A673 (cell line): ENCODE results near the gene NTN3. TPM values are rescaled to one million over a fixed set of nuclear protein-coding genes. Genes with fewer than 3 reads are reported as not detected.

Experiments
- BruUV-seq: library from RNA; stranded (reverse); fragments of 400-500 nt; replicated peaks from 2 replicates; lab custom pipeline; 2021; lab: Mats Ljungman, UMichigan
- CTCF ChIA-PET: fragments of 300-600 bp; sonication (Branson Sonifier 250); formaldehyde crosslinking; loops from one replicate; lab custom pipeline; 2022; ENCODE audit warnings: antibody characterized with exemption; lab: Charles Lee
- POLR2A ChIA-PET: fragments of 300-600 bp; sonication (Branson Sonifier 250); formaldehyde crosslinking; loops from one replicate; lab custom pipeline; 2022; ENCODE audit warnings: antibody characterized with exemption; ENCODE audit not compliant: low non-redundant PET; lab: Charles Lee
- DNase-seq: peaks from one replicate; pipeline ENCODE4 v3.0.0-alpha.2; 2015; ENCODE audit warnings: low spot score
- H3K27ac ChIP-seq: fragments of 200-600 bp; sonication (generic); 2 replicates; pipeline ENCODE4 v1.5.1; 2016; ENCODE audit warnings: mixed run types, low read depth, mild to moderate bottlenecking, mixed read lengths, antibody characterized with exemption, low read length; ENCODE audit not compliant: poor library complexity, severe bottlenecking
- H3K27me3 ChIP-seq: fragments of 200-600 bp; sonication (generic); replicated peaks from 2 replicates; pipeline ENCODE4 v1.6.1; 2017; ENCODE audit warnings: mixed run types, low read depth, mild to moderate bottlenecking, mixed read lengths, antibody characterized with exemption, low read length; ENCODE audit not compliant: insufficient read depth, poor library complexity
- H3K36me3 ChIP-seq: fragments of 200-600 bp; sonication (generic); 2 replicates; pipeline ENCODE4 v1.6.1; 2016; ENCODE audit warnings: mixed run types, mild to moderate bottlenecking, mixed read lengths, antibody characterized with exemption, low read length; ENCODE audit not compliant: insufficient read depth, poor library complexity, severe bottlenecking
- H3K4me1 ChIP-seq: fragments of 200-600 bp; sonication (generic); 2 replicates; pipeline ENCODE4 v1.6.1; 2017; ENCODE audit warnings: mixed run types, mild to moderate bottlenecking, mixed read lengths, antibody characterized with exemption, low read length; ENCODE audit not compliant: insufficient read depth, poor library complexity, severe bottlenecking
- H3K4me3 ChIP-seq: fragments of 200-600 bp; sonication (generic); 2 replicates; pipeline ENCODE4 v1.5.1; 2016; ENCODE audit warnings: low read depth, mixed run types, mild to moderate bottlenecking, mixed read lengths, low read length; ENCODE audit not compliant: poor library complexity, severe bottlenecking
- H3K9me3 ChIP-seq: fragments of 200-600 bp; sonication (generic); 2 replicates; pipeline ENCODE4 v1.6.1; 2016; ENCODE audit warnings: mixed run types, low read depth, mild to moderate bottlenecking, mixed read lengths, antibody characterized with exemption, low read length; ENCODE audit not compliant: poor library complexity, severe bottlenecking
- EZH2 ChIP-seq: fragments of 200-600 bp; sonication (generic); IDR thresholded peaks from 2 replicates; pipeline ENCODE4 v1.6.1; 2017; ENCODE audit warnings: borderline replicate concordance, low read depth, mild to moderate bottlenecking, mixed read lengths, antibody characterized with exemption, low read length; ENCODE audit not compliant: poor library complexity, severe bottlenecking
- intact Hi-C: fragments of 100-400 bp; cut with micrococcal nuclease; formaldehyde crosslinking; loops from one replicate; pipeline ENCODE4 v1.10.0; 2022; ENCODE audit not compliant: unreplicated experiment
- total RNA-seq: library from RNA; stranded (reverse); gene quantifications from 2 replicates; pipeline ENCODE4 v1.2.3, GENCODE V29; 2021
- TF ChIP-seq, protein P1 (sequence below): fragments of 300-800, 200-600 bp; sonication (generic); conservative IDR thresholded peaks from 2 replicates; pipeline ENCODE4 v1.5.1; 2017; ENCODE audit warnings: low read depth, mild to moderate bottlenecking, antibody characterized with exemption, low read length, moderate library complexity, mixed read lengths

Gene NTN3
- total RNA-seq, 1 experiment from 2014 or later, result 1.6 TPM

DNA sequence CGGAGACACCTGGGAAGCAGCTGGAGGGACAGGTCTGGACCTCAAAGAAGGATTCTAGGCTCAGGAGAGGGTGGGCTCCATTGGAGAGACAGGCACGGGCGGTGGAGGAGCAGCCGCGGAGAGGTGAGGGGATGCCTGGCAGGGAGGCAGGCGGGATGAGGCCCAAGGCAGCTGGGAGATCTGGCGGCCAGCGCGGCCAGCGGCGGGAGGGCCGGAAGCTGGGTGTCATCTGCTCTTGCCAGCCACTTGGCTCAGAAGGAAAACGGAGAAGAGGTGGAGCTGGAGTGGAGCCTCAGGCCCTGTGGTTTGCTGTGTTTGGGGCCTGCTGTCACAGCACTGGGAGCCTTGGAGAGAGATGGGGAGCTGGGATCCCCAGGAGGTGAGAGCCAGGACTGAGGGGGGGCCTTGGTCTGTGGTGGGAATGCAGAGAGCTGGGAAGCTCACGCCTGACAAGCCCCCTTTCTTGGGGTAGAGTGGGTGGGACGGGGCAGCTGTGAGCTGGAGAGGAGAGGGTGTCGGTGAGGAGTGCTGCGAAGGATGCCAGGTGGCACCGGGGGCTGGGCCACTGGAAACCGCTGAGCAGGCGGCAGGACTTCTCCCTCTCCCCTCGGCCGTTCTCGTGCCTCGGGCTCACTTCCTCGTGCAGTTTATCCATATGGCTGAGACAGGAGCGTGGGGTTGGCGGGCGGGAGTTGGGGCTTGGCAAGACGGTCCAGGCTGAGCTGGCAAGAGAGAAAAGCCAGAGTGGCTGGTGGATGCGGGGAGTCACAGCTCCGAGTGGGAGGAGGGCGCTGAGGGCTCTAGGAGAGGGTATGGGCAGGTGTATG is 11.8 kb downstream of the NTN3 start:
- no peaks in the 10 kb centered on the region for H3K27me3 ChIP-seq
- H3K4me3 ChIP-seq, result no peak overlapping the region
- H3K9me3 ChIP-seq, result no peaks in the 10 kb centered on the region
- DNase-seq, result no peak
- TF ChIP-seq, protein P1, sequence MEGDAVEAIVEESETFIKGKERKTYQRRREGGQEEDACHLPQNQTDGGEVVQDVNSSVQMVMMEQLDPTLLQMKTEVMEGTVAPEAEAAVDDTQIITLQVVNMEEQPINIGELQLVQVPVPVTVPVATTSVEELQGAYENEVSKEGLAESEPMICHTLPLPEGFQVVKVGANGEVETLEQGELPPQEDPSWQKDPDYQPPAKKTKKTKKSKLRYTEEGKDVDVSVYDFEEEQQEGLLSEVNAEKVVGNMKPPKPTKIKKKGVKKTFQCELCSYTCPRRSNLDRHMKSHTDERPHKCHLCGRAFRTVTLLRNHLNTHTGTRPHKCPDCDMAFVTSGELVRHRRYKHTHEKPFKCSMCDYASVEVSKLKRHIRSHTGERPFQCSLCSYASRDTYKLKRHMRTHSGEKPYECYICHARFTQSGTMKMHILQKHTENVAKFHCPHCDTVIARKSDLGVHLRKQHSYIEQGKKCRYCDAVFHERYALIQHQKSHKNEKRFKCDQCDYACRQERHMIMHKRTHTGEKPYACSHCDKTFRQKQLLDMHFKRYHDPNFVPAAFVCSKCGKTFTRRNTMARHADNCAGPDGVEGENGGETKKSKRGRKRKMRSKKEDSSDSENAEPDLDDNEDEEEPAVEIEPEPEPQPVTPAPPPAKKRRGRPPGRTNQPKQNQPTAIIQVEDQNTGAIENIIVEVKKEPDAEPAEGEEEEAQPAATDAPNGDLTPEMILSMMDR, result no peak
- TF ChIP-seq EZH2, result no peak
- BruUV-seq, result no TSS peak
- H3K27ac ChIP-seq, result no peak overlapping the region
- no peaks in the 10 kb centered on the region for H3K4me1 ChIP-seq
- no peaks in the 10 kb centered on the region for H3K36me3 ChIP-seq
- POLR2A ChIA-PET, result no interaction called here
- CTCF ChIA-PET, result no interaction called here
- intact Hi-C loops, result no loop called here

DNA sequence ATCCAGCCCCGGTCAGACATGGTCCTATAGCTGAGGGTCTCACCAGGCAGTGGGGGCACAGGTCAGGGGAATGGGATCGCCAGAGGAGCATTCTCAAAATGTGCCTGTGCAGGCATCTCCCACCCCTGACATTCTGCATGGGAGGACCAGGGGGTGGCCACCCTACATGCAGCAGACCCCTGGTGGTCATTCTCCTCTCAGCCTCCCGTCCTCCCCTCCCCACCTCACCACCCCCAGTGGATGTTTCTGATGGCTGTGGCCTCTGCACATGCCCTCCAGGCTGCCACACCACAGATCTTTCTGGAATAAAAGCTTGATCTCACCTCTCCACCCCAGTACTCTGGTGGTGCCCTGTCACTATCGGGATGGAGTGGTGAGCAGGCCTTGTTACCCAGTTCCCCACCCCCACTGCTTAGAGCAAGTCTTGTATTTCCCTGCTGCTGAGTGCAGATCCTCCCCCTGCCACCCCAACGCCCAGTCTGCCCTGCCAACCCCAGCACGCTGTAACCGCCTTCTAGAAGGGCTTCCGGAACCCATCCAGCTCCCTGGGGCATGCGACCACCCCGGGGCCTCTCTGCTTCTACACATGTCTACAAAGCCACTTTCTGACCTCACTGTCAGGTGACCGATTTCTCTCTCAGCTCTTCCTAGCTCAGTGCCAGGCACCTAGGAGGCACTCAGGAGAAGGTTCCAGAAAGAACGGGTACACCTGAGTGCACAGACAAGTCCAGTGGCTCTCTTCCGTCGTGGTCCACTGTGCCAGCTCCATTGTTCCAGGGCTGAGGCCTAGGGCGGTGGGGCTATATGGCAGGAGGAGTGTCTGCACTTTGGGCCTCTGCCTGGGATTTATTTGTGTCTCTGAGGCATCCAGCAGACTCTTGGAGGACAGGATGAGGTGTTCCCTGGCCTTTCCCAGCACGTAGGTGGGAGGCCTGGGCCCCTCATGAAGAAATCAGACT is 13.1 kb downstream of the NTN3 start:
- POLR2A ChIA-PET, result interaction anchor here (0.6 kb wide), 1 partner anchor 31 kb away, joined by 13 read pairs; no protein-coding TSS in a partner anchor

DNA sequence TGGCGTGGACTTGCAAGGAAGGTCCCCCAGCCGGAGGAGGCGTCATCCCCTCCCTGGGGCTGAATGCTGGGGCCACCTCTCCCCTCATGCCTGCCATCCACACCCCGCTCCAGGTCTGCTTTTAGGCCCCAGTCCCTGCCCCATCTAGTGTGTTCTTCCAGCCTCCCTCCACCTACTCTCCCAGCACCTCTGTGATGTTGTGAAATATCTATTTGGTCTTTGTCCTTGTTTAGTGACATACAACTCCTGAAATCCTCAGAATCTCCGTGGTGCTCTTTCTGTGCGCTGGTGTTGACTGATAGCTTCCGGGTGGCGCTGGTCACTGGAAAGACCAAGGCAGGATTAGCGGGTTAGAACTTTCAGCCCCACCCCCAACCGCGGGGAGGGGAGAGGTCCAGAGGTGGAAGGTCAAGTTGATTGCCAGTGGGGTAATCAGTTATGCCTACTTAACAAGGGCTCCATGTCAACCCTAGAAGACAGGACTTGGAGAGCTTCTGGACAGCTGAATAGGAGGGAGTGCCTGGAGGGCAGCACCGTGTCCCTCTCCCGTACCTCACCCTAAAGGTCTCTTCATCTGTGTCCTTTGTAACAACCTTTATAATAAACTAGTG is 13.9 kb downstream of the NTN3 start:
- TF ChIP-seq, protein P1, result no peak
- no peak for TF ChIP-seq EZH2
- intact Hi-C loops, result no loop called here
- ChIA-PET CTCF (no interaction called here), POLR2A (interaction anchor here (0.6 kb wide), 1 partner anchor 31 kb away, joined by 13 read pairs; no protein-coding TSS in a partner anchor)
- H3K27ac ChIP-seq, result no peak overlapping the region
- no peak overlapping the region for H3K4me3 ChIP-seq
- H3K9me3 ChIP-seq, result no peaks in the 10 kb centered on the region
- no peaks in the 10 kb centered on the region for H3K27me3 ChIP-seq
- no peak for DNase-seq
- no TSS peak for BruUV-seq
- no peaks in the 10 kb centered on the region for H3K4me1 ChIP-seq
- no peaks in the 10 kb centered on the region for H3K36me3 ChIP-seq

More for the DNA sequence above, 13.1 kb downstream of the NTN3 start:
- no TSS peak for BruUV-seq
- Histone ChIP-seq H3K9me3 (no peaks in the 10 kb centered on the region), H3K4me3 (no peak overlapping the region), H3K36me3 (no peaks in the 10 kb centered on the region), H3K27me3 (no peaks in the 10 kb centered on the region), H3K4me1 (no peaks in the 10 kb centered on the region), H3K27ac (no peak overlapping the region)
- DNase-seq, result no peak
- CTCF ChIA-PET, result no interaction called here
- TF ChIP-seq, protein P1, result no peak
- TF ChIP-seq EZH2, result no peak
- intact Hi-C loops, result no loop called here
